VCaP (cell line): ENCODE data around the gene CCNA2.

Source experiments
- H3K27ac ChIP-seq: fragments of 450-650 bp; 2 replicates; pipeline ENCODE4 v1.5.1; 2017
- TF ChIP-seq, protein P1 (sequence below): fragments of 450-650 bp; conservative IDR thresholded peaks from 2 replicates; pipeline ENCODE4 v1.5.1; 2017; ENCODE audit warnings: mild to moderate bottlenecking, moderate library complexity

CCNA2 gene

GRCh38 chr4:121788896-121789295 is 34.8 kb downstream of the CCNA2 start:
- no peak overlapping the region for H3K27ac ChIP-seq
- TF ChIP-seq, protein P1, sequence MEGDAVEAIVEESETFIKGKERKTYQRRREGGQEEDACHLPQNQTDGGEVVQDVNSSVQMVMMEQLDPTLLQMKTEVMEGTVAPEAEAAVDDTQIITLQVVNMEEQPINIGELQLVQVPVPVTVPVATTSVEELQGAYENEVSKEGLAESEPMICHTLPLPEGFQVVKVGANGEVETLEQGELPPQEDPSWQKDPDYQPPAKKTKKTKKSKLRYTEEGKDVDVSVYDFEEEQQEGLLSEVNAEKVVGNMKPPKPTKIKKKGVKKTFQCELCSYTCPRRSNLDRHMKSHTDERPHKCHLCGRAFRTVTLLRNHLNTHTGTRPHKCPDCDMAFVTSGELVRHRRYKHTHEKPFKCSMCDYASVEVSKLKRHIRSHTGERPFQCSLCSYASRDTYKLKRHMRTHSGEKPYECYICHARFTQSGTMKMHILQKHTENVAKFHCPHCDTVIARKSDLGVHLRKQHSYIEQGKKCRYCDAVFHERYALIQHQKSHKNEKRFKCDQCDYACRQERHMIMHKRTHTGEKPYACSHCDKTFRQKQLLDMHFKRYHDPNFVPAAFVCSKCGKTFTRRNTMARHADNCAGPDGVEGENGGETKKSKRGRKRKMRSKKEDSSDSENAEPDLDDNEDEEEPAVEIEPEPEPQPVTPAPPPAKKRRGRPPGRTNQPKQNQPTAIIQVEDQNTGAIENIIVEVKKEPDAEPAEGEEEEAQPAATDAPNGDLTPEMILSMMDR = no peak

GRCh38 chr4:121786221-121786620 is 37.5 kb downstream of the CCNA2 start:
- TF ChIP-seq, protein P1 = no peak
- H3K27ac ChIP-seq = no peak overlapping the region

DNA sequence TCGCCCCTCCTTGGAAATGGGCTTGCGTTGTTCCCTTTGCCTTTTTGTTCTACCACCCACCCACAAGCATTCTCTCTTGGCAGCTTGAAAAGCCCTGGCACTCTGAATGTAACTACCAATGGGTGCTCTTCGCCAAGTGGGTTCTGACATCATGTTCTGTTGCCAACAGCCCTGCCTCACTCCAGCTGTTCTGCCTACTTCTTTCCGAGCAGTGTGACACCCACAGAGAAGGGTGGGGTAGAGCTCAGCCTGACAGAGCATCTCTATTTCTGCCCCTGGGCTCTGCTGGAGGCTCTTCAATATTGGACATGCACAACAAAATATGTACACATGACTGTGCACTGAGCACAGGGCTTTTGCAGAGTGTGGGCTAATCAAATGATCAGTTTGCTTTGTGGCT is 38.2 kb downstream of the CCNA2 start:
- TF ChIP-seq, protein P1 = no peak
- no peak overlapping the region for H3K27ac ChIP-seq

DNA sequence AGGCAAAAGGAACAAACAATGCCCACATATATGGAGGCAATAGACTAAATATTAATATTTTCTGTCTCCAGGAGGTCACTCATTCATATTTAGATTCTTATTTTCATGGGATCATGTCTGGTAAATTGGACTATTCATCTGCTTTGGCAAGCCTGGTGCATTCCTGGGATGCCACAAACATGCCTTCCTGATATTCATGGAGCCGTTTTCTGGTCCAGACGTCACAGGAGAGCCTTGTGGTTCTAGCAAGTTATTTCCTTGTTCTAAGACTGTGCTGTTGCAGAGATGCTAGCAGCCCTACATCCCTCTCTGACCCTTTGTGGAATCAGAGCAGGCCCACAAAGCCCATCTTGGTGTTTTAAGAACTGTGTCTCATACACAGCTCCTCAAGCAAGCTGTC is 38.7 kb downstream of the CCNA2 start:
- H3K27ac ChIP-seq = no peak overlapping the region

GRCh38 chr4:121784401-121784800 is 39.3 kb downstream of the CCNA2 start:
- no peak overlapping the region for H3K27ac ChIP-seq
- TF ChIP-seq, protein P1 = no peak

More for the DNA sequence above, 38.7 kb downstream of the CCNA2 start:
- TF ChIP-seq, protein P1 = no peak

DNA sequence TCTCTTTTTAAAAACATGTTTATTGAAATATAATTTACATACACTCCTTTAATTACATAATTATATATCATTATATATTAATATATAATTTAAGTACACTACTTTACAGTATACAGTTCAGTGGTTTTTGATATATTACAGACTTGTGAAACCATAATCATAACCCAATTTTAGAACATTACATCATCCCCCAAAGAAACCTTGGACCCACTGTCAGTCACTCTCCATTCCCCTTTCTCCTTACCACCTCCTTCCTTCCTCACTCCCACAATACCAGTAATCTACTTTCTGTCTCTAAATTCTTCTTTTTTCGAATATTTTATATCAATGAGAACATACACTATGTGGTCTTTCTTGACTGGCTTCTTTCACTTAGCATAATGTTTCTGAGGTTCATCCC is 40.5 kb downstream of the CCNA2 start:
- TF ChIP-seq, protein P1 = no peak
- H3K27ac ChIP-seq = no peak overlapping the region

DNA sequence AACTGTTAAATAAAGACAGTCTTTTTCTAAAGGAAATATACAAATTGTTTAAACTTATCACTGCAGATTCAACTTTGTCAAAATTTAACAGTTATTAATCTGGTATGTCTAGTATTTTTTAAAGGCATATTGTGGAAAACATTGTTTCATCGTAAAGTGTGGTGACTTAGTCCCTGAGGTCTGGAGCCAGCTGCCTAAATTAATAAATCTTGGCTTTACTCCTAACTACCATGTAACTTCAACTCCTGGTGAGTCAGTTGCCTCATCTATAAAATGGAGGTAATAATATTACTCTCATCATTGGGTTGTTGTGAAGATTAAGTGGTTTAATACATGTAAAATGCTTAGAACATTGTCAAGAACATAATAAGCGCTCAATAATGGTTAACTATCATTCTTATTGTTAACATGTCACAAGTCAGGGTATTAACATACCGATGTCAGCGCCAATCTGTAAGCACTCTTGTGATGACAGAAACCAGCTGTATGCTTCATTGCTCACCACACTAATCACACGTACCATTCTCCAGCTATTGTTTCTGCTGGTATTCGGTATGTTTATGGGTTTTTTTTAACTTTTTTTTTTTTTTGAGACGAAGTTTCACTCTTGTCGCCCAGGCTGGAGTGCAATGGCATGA is 44.6 kb downstream of the CCNA2 start:
- no peak overlapping the region for H3K27ac ChIP-seq
- TF ChIP-seq, protein P1 = no peak
